ENCODE results near the gene UCHL5. TPM values are rescaled to one million over a fixed set of nuclear protein-coding genes. Genes with fewer than 3 reads are reported as not detected.

Gene UCHL5
- total and polyA plus RNA-seq, 2 experiments from 2014 or later, result 42.5 to 67.1 TPM

DNA sequence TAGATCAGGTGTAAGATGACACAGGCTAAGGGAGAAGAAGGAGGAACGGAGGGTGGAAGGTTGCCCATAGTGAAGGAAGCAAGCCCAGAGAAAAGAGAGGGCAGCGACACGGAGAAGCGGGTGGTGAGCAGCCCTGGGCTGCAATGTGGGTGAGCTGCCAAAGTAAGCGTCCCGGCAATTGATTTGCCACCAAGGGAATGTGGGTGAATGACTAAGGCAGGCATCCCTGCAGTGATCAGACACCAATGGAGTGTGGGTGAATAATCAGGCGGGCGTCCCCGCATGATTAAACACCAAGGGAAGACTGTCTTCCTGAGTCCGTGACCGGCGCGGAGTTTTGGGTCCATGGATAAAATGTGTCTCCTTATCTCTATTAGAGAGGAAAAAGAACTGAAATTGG, 79.6 kb downstream of the UCHL5 start:
- Histone ChIP-seq H3K79me2 (replicated peaks; ENCODE audit: insufficient read depth) (no peaks in the 10 kb centered on the region), H3F3A (replicated peaks; ENCODE audit: low read depth) (no peaks in the 10 kb centered on the region), H3K36me3 (ENCODE audit: insufficient read depth) (no peaks in the 10 kb centered on the region; the same call in 1 of the 2 replicates), H3K4me2 (no peak overlapping the region), H4K20me1 (replicated peaks; ENCODE audit: insufficient read depth) (no peaks in the 10 kb centered on the region), H2AFZ (no peak overlapping the region), H3K27ac (ENCODE audit: low read depth) (no peak overlapping the region), H3K27me3 (ENCODE audit: insufficient read depth) (no peaks in the 10 kb centered on the region), H3K9me2 (ENCODE audit: insufficient read depth) (0 out of 2 replicates have a peak, but pooled peaks cover 3% of the 10 kb centered on the region), H3K4me3 (no peak overlapping the region), H3K4me1 (ENCODE audit: insufficient read depth) (peaks cover 13% of the 10 kb centered on the region; the same call in 1 of the 2 replicates)
- Mint-ChIP-seq H3K4me1 (peaks cover 28% of the 10 kb centered on the region), H3K27ac (no peak overlapping the region), H3K9me3 (peaks cover 28% of the 10 kb centered on the region), H3K27me3 (ENCODE audit: insufficient read depth, low read depth, poor library complexity) (peaks cover 9% of the 10 kb centered on the region), H3K36me3 (ENCODE audit: low read depth) (peaks cover 24% of the 10 kb centered on the region), H3K4me3 (no peak overlapping the region)
- no peak for DNase-seq (ENCODE audit: low spot score)
- no peak for ATAC-seq
- TF ChIP-seq EZH2phosphoT487 (IDR thresholded peaks at IDR 0.05; ENCODE audit: unreplicated experiment), result no peak
- no peak for TF ChIP-seq REST (IDR thresholded peaks at IDR 0.05; ENCODE audit: unreplicated experiment)
- TF ChIP-seq ZNF114 (CRISPR knock-in tag; IDR thresholded peaks at IDR 0.05), result no peak
- no peak for TF ChIP-seq JUNB (IDR thresholded peaks at IDR 0.05; ENCODE audit: unreplicated experiment)
- TF ChIP-seq ZNF331 (CRISPR knock-in tag; IDR thresholded peaks at IDR 0.05; ENCODE audit: low read depth), result no peak
- no peak for TF ChIP-seq STAT1 (IDR thresholded peaks at IDR 0.05; ENCODE audit: unreplicated experiment)
- TF ChIP-seq CTCF (conservative IDR thresholded peaks at IDR 0.05; ENCODE audit: low read depth in 2 of 2), result no peak

DNA sequence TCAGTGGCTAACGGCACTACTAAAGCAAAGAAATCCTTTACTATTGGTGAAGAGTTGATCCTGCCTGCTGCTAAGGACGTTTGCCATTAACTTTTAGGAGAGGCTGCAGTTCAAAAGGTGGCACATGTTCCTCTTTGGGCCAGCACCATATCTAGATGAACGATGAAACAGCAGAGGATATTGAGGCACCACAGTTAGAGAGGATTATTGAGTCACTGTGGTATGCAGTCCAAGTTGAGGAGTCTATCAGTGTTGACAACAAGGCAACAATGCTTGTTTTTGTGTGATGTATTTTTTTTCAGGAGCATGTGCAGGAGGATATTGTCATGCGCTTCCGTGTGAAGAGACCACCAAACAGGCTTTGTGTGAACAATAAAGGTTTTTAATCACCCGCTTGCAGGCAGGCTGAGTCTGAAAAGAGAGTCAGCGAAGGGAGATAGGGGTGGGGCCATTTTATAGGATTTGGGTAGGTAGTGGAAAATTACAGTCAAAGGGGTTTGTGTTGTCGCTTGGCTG, 80.9 kb downstream of the UCHL5 start:
- Histone ChIP-seq H3K4me2 (no peak overlapping the region), H3K4me3 (no peak overlapping the region), H3K36me3 (ENCODE audit: insufficient read depth) (no peaks in the 10 kb centered on the region; the same call in 1 of the 2 replicates), H3F3A (replicated peaks; ENCODE audit: low read depth) (no peaks in the 10 kb centered on the region), H3K27me3 (ENCODE audit: insufficient read depth) (no peaks in the 10 kb centered on the region), H2AFZ (peak overlapping the region; percentile 61), H3K79me2 (replicated peaks; ENCODE audit: insufficient read depth) (no peaks in the 10 kb centered on the region), H4K20me1 (replicated peaks; ENCODE audit: insufficient read depth) (no peaks in the 10 kb centered on the region), H3K27ac (ENCODE audit: low read depth) (no peak overlapping the region), H3K9me2 (ENCODE audit: insufficient read depth) (0 out of 2 replicates have a peak, but pooled peaks cover 3% of the 10 kb centered on the region), H3K4me1 (ENCODE audit: insufficient read depth) (peaks cover 13% of the 10 kb centered on the region; the same call in 1 of the 2 replicates)
- no peak overlapping the region; the same call in 1 of the 2 replicates for H3K27ac Mint-ChIP-seq
- peaks cover 24% of the 10 kb centered on the region for H3K36me3 Mint-ChIP-seq (ENCODE audit: low read depth)
- peaks cover 25% of the 10 kb centered on the region for H3K4me1 Mint-ChIP-seq
- DNase-seq (ENCODE audit: low spot score), result no peak
- no peak for ATAC-seq
- no peak overlapping the region for H3K4me3 Mint-ChIP-seq
- H3K27me3 Mint-ChIP-seq (ENCODE audit: insufficient read depth, low read depth, poor library complexity), result peaks cover 7% of the 10 kb centered on the region
- peaks cover 28% of the 10 kb centered on the region for H3K9me3 Mint-ChIP-seq
- TF ChIP-seq ZNF114 (CRISPR knock-in tag; IDR thresholded peaks at IDR 0.05) (no peak), CREB1 (CRISPR knock-in tag; IDR thresholded peaks at IDR 0.05; ENCODE audit: low read depth) (no peak), ZNF331 (CRISPR knock-in tag; IDR thresholded peaks at IDR 0.05; ENCODE audit: low read depth) (no peak), EZH2phosphoT487 (IDR thresholded peaks at IDR 0.05; ENCODE audit: unreplicated experiment) (no peak), EZH2 (IDR thresholded peaks at IDR 0.05; ENCODE audit: low read depth, unreplicated experiment) (no peak), STAT1 (IDR thresholded peaks at IDR 0.05; ENCODE audit: unreplicated experiment) (no peak), POLR2AphosphoS5 (IDR thresholded peaks at IDR 0.05; ENCODE audit: low read depth) (no peak), JUNB (IDR thresholded peaks at IDR 0.05; ENCODE audit: unreplicated experiment) (no peak), ETS1 (IDR thresholded peaks at IDR 0.05) (no peak), REST (IDR thresholded peaks at IDR 0.05; ENCODE audit: unreplicated experiment) (no peak)

All from GM23338 (cell line).